GM19324 (cell line): ENCODE data around the gene ABLIM2.

ENCODE experiments used
- ATAC-seq: cut with Tn5 transposase; IDR thresholded peaks from one replicate; pipeline ENCODE4 v1.9.1; 2021; ENCODE audit warnings: mild to moderate bottlenecking, moderate library complexity; ENCODE audit not compliant: unreplicated experiment, low FRiP score

Gene ABLIM2

DNA sequence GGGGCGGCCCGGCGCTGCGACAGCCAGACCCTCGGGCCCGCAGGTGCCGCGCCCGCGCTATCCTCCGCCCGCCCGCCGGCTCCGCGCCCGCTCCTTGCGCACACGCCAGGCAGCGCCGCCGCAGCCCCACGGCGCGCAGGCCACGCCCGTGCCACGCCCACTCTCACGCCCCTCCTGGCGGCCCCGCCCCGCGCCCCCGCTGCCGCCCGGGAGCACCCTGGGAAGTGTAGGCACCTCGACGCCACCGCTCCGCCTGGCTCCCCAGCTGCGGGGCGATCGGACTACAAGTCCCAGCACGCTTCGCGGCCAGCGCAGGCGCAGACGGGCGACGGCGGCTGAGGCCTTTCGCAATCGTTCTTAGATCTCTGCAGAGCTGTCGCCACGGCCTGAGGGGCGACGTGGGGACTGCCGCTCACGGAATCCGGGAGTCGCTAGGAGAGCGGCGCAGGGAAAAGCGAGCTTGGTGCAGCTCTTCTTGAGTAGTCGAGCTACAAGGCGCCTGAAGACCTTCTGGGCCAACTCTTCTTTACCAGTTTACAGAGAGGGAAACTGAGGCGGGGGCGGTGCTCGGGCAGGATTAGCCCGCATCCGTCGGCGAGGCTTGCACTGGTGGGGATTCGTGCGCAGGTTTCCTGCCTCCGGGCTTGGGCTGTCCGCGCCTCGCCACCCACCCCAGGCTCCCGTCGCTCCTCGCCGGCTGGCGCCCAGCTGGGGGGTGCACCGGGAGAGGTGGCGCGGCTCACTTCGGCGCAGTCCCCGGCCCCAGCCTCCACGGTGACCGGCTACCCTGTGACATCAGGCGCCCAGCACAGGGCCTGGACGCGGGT, at the start of gene ABLIM2:
Gene ABLIM2, minus strand, starts transcription at position 104 of the 827 bp plus-strand sequence. CDS start 124 bp downstream, outside the sequence.
- ATAC-seq: peak; percentile 97

- ATAC-seq: no peak
Observed at GRCh38 chr4:8207314-8207713, 48.7 kb upstream of the ABLIM2 start.

GRCh38 chr4:8205749-8206611, 47.4 kb upstream of the ABLIM2 start:
- peak; percentile 27 for ATAC-seq

GRCh38 chr4:8205241-8205707, 46.7 kb upstream of the ABLIM2 start:
- ATAC-seq: no peak

- no peak for ATAC-seq
Observed at GRCh38 chr4:8204576-8205227, 46.1 kb upstream of the ABLIM2 start.

DNA sequence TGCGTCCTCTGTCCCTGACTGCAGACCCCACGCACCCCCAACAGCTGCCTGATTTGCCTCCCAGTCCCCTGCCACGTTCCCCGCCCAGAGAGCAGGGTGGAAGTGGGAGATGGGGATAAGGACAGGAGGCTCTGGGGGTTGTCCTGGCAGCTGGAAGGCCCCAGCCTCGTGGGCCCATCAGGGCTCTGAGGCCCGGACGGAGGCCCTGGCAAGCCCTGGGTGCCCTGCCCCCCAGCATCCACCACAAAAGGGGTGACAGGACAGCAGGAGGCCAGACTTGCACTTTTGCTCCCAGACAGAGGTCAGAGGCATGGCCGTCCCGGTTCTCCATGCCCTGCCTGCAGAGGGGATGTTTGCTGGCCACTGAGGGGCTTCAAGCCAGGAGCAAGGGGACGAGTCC, 45.2 kb upstream of the ABLIM2 start:
- no peak for ATAC-seq

DNA sequence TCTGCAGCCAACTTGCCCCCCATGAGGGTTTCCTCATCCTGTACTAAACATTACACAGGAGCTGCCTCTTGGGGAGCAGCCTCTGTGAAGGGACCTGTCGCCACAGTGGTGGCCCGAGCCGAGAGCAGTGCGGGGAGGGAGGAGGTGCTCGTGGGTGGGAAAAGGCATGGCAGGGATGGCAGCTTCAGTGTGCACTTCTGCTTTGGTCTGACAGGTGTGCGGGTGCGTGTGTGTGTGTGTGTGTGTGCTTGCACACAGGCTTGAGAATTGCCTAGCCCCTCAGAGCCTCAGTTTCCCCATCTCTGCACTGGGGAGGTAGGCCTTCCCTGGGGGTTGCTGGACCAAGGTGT, 44.4 kb upstream of the ABLIM2 start:
- ATAC-seq: no peak

- no peak for ATAC-seq
Observed at GRCh38 chr4:8202108-8203051, 43.8 kb upstream of the ABLIM2 start.

DNA sequence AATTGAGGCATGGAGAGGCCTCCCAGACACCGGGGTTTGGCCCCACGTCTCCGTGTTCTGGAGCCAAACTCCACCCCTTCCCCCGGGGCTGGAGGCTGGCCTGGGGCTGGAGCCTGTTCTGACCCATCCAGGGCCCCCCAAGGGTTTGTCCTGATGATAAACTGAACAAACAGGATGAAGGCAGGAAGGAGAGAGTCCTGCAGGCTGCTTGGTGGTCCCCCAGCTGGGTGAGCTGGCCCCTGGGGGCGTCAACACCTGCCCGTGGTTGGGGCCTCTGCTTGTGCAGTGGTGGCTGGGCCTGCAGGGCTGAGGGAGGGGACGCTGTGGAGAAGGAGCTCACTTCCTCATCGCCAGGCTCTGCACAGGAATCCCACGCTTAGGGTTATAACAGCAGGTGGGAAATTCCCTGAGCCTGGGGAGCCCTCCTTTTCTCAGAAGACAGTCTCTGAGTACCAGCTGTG, 42.7 kb upstream of the ABLIM2 start:
- peak; percentile 41 for ATAC-seq

GRCh38 chr4:8200302-8200975, 41.8 kb upstream of the ABLIM2 start:
- ATAC-seq: no peak

DNA sequence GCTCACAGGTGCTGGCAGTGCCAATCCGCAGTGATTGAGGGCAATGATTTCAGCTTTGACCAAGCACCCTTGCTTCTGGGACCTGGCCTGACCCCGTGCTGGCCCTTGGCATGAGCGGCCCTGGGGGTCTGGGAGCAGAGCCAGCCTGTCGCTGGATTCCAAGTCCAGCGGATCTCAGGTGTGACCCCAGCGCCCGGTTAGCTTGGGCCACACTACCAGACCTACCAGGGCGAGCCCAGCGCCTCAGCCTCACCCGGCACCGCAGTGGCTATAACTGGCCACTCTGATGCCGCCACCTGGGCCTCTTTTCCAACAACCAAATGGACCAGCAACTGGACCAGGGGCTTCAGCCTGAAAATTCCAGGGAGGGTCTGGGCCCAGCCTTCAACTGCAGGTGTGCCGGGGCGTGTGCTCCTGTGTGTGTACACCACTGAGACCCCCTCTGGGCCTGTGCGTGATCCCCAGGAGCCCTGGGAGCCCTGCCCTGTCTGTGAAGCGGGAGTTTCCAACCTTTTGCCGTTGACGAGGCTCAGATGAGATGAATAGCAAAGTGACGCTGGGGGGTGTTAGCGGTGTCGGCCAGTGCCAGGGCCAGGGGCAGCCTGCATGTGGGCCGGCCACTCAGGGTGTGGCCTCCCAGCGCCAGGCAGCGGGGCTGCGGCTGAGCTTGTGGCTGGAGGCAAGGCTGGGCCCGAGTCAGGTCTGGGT, 41.1 kb upstream of the ABLIM2 start:
- ATAC-seq: no peak

GRCh38 chr4:8198906-8199593, 40.4 kb upstream of the ABLIM2 start, which contains the start of gene SH3TC1:
TSS of gene SH3TC1 (plus strand) at chr4:8199290. CDS start at chr4:8205195, 5,905 bp downstream.
- ATAC-seq: peak; percentile 88

GRCh38 chr4:8198206-8198905, 39.7 kb upstream of the ABLIM2 start:
- ATAC-seq: no peak

DNA sequence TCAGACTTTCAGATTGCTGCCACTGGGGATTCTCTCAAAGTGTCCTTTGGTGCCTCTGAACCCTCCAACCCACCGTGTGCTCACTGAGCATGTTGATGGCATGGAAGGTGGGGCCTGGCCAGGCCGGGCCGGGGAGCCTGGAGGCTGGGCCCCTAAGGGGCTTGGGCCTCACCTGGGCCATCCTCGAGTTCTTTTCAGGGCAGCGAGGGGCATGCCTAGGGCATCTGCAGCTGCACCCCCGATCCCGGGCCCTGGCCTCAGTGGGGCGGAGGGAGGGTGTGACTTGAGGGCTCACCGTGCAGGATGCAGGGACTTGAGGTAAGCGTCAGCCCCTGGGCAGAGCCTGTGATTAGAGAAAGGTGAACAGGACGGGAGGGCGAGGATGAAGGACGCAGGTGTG, 38.9 kb upstream of the ABLIM2 start:
- no peak for ATAC-seq

GRCh38 chr4:8195841-8196458, 37.3 kb upstream of the ABLIM2 start:
- no peak for ATAC-seq

- ATAC-seq: no peak
Observed at GRCh38 chr4:8195431-8195830, 36.8 kb upstream of the ABLIM2 start.
